ENCODE results near the gene TGFBRAP1.
"Not testable (repeated sequence)": the region's sequence is repeated elsewhere in the genome, so short reads cannot be mapped to it uniquely, and the experiment has no call there.

TGFBRAP1 gene

DNA sequence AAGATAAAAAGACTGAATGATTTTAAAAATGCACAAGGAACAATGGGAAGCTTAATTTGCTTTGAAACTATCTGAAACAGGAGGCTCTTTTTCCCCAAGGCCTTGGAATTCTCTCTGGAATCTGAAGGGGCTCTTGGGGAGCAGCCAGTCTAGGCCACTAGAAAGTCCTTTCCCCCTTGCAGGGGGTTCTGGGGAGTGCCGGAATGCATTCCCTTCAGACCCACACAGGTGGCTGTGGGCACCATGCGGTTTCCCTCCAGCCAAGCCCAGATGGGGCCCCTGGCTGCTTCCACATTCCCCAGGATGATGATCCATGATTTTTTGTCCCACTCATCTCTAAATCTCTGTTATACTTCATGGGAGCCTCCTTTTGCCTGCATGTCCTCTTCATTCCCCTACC is 77.3 kb downstream of the TGFBRAP1 start:
- no peak for DNase-seq
- intact Hi-C loops (cut with DNase I), result no loop called here

DNA sequence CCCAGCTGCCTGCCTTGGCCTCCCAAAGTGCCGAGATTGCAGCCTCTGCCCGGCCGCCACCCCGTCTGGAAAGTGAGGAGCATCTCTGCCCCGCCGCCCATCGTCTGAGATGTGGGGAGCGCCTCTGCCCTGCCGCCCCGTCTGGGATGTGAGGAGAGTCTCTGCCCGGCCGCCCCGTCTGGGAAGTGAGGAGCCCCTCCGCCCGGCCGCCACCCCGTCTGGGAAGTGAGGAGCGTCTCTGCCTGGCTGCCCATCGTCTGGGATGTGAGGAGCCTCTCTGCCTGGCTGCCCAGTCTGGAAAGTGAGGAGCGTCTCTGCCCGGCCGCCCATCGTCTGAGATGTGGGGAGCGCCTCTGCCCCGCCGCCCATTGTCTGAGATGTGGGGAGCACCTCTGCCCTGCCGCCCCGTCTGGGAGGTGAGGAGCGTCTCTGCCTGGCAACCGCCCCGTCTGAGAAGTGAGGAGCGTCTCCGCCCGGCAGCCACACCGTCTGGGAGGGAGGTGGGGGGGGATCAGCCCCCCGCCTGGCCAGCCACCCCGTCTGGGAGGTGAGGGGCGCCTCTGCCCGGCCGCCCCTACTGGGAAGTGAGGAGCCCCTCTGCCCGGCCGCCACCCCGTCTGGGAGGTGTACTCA is 78.4 kb downstream of the TGFBRAP1 start:
- DNase-seq; intact Hi-C loops (cut with DNase I): not testable (repeated sequence)

DNA sequence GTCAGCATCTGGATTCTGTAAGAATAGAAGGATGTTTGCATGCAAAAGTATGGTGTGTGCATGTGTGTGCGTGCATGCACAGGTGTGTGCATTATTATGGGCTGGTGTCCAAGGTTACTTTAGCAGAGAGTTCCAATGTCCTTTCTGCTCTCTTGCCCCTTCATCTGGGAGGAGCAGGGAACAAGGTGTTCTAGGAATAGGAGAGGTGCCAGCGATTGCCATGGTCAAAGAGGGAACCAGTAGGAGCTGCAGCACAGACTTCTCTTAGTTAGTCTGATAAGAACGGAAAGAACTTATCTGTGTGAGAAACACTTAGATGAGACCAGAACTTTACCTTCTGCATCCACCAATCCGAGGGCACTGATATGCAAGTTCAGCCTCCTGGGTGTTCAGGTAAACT is 79.6 kb downstream of the TGFBRAP1 start:
- DNase-seq, result no peak
- intact Hi-C loops (cut with DNase I), result no loop called here

DNA sequence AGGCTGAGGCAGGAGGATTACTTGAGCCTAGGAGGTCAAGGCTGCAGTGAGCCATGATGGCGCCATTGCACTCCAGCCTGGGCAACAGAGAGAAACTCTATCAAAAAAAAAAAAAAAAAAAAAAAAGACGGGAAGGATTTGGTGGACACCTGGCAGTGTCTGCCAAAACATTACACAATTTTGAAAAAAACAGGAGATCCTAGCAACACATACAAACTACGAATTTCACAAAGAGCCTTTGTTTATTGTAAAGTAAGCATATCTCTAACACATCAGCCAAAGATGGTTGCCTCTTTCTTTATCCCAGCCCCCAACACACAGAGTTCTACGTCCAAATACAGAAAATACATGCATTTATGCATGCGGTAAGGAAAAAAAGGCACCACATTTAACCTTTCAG is 80.4 kb downstream of the TGFBRAP1 start:
- intact Hi-C loops (cut with DNase I), result no loop called here
- DNase-seq, result no peak

DNA sequence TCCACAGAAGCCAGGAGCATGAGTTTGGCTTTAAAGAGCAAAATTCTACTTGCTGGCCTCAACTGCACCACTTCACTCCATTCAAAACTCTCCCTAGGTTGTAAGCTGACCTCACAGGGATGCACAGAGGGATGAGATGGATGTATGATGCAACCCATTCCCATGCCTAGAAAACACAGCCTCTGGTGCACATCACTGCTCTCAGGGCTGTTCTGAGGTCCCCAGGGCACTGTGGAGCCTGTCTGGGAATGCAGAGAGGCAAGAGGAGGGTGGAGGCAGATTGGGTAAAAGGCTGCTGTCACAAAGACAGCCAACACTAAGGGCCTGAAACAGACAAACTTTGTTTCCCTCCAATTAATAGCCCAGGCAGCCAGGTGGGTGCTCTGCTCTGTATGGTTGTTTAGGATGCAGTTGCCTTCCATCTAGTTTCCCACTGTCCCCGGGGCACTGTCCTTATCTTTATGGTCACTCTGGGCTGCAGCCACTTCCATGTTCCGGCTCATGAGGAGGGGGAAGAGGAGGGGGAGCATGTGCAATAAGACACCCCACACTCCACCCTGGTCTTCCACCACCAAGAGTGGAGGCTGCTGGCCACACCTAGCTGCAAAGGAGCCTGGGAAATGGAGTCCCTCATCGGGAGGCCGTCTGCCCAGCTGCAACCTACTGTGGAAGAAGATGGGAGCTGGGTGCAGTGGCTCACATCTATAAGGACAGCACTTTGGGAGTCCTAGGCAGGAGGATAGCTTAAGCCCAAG is 81.0 kb downstream of the TGFBRAP1 start:
- DNase-seq, result no peak
- intact Hi-C loops (cut with DNase I), result no loop called here

DNA sequence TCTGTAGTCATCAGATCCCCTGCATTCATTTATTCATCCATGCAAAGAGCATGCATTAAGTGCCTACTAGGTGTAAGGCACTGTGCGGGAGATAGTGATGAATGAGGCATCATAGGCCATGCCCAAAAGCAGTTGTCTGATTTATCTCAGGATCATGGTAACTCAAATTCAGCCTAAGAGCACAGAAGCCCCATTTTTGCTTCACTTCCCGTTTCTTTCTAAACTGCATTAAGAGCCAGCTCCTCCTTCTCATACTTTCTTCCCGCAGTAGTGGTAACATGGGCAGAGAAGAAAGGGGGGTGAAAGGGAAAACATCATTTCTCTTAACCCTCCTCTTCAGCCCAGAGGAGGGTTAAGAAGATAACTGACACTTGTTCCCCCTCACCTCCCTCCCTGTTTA is 85.1 kb downstream of the TGFBRAP1 start:
- DNase-seq, result no peak
- intact Hi-C loops (cut with DNase I), result no loop called here

DNA sequence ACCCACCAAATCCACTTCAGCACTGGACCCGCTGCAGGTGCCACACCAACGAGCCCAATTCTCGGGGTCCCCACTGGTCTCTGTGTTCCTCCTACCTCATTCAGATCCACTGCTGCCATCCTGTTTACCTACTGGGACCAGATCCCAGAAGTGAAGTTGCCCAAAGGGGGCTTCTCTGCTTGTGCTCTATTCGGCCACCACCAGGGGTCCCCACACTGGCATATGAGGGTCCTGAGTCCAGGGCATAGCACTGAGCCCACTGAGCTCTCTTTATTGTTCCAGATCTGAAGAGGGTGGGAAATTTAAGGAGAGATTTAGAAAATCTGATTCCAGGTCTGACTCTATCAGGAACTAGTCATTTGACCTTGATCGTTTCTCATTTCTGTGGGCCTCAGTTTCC is 85.6 kb downstream of the TGFBRAP1 start:
- intact Hi-C loops (cut with DNase I), result no loop called here
- no peak for DNase-seq

DNA sequence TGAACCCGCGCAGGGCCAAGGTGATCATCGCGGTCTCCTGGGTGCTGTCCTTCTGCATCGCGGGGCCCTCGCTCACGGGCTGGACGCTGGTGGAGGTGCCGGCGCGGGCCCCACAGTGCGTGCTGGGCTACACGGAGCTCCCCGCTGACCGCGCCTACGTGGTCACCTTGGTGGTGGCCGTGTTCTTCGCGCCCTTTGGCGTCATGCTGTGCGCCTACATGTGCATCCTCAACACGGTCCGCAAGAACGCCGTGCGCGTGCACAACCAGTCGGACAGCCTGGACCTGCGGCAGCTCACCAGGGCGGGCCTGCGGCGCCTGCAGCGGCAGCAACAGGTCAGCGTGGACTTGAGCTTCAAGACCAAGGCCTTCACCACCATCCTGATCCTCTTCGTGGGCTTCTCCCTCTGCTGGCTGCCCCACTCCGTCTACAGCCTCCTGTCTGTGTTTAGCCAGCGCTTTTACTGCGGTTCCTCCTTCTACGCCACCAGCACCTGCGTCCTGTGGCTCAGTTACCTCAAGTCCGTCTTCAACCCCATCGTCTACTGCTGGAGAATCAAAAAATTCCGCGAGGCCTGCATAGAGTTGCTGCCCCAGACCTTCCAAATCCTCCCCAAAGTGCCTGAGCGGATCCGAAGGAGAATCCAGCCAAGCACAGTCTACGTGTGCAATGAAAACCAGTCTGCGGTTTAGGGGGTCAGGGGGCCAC is 87.1 kb downstream of the TGFBRAP1 start:
- intact Hi-C loops (cut with DNase I), result no loop called here
- DNase-seq, result no peak

DNA sequence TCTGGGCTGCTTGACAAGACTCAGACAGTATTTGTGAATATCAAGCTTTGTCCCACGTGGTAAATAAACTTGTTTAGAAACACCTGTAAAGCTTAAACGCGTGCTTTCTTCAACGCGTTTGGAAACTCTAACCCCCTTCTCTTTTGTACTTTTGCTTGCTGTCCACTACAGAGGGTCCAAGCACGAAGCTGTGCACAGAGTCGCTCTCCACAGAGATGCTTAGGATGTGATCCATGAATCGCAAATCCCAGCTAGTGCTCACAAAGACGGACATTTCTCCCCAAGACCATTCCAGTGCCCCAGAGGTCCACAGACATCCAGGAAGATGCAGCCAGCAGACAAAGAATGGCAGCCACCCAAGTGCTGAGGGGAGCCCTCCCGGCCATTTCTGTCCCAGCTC is 88.1 kb downstream of the TGFBRAP1 start, which contains the start of gene GPR45:
TSS of gene GPR45 (plus strand) at position 301 of the 400 bp plus-strand sequence. CDS start 116 bp downstream, outside the sequence.
- DNase-seq, result no peak
- intact Hi-C loops (cut with DNase I), result no loop called here

DNA sequence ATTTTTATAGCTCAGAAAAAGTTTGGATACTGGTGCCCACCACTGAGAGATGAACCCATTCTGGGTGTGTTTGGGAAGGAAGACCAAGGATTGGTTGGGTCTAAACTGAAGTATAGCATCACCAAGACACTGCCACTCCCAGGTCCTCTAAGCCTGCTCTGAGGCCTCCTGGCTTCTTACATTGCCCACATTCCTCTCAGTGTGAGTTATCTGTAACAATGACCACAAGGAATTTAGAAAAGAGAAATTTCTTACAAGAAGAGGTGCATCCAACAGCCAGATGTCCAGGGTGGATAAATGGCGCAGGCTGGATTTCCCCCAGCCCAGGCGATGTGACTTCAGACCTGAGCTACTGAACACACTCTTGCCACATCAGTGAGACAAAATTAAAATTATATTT is 89.6 kb downstream of the TGFBRAP1 start:
- DNase-seq, result no peak
- intact Hi-C loops (cut with DNase I), result loop anchor here (5.0 kb wide), 1 partner anchor 128 kb away; no protein-coding TSS in a partner anchor

DNA sequence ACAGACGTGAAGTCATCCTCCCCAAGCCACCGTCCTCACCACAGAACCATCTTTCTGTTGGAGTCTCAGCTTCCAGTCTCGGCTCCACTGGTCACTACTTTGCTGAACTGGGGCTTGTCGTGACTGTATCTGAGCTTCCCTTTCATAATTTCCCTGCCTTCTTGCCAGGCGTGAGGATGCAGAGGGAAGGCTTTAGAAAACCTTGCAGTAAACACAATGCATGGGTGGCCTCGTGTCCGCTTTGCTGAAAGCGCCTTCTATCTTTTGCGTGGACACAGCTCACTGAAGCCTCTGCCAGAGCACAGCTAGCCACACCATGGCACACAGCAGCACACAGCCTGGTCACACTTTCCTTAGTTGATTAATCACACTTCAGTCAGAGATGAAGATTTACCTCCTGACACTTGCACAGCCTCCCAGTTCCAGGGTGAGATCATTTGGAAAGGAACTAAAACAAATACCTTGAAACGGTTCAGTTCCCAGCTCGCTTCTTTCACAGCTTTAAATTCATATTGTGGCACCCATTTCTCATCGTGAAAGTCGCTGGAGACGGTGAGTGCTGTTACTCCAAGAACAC is 90.8 kb downstream of the TGFBRAP1 start:
- intact Hi-C loops (cut with DNase I), result loop anchor here (5.0 kb wide), 1 partner anchor 126 kb away; no protein-coding TSS in a partner anchor

DNA sequence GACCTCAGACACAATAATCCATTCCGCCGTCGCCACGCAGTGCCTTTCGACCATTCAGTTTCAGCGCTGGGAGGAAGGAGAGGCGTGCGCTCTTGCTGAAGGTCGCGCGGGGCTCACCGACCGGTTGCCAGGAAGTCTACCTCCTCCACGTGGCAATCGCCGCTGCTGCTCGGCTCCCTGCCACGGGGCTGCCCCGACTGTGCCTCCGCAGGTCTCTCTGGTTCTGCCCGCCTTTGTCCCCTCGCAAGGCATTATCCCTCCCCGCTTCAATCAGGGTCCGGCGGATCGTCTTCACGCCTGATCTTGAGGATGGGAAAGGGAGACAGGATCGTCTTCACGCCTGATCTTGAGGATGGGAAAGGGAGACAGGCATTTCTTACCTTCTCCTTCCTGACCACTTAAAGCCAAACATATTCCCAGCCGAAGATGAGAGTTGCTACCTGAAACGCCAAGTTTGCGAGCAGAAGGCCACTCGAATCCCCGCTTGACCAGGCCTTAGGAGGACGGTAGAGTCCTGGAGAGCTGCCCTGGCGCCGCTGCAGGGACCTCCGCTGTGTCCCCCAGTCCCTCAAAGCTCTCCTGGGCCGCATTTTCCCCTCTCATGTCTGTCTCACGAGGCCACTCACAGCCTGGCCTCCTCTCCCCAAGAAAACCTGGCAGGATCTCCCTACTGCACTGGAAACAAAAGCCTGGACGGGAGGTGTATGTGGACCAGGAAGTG is 92.3 kb downstream of the TGFBRAP1 start:
- DNase-seq, result no peak
- intact Hi-C loops (cut with DNase I), result loop anchor here (5.0 kb wide), 1 partner anchor 125 kb away; no protein-coding TSS in a partner anchor

More for the DNA sequence above, 90.8 kb downstream of the TGFBRAP1 start:
- DNase-seq, result no peak

DNA sequence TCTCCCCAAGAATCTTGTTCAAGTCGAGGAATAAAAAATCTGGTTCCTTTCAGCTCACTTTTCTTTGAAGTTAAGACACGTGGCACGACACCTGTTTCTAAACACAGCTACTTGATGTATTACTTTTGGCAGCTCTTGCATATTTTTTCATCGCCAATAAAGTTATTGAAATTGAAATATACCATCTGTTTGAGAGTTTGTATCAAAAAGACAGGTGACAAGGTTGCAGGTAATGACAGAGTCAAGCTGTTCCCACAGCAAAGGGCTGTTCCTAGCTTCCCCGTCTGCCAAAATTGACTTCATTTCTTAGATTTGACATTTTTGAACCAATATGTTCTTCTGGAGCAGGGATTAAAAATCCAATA is 93.5 kb downstream of the TGFBRAP1 start:
- intact Hi-C loops (cut with DNase I), result loop anchor here (5.0 kb wide), 1 partner anchor 124 kb away; no protein-coding TSS in a partner anchor
- no peak for DNase-seq

DNA sequence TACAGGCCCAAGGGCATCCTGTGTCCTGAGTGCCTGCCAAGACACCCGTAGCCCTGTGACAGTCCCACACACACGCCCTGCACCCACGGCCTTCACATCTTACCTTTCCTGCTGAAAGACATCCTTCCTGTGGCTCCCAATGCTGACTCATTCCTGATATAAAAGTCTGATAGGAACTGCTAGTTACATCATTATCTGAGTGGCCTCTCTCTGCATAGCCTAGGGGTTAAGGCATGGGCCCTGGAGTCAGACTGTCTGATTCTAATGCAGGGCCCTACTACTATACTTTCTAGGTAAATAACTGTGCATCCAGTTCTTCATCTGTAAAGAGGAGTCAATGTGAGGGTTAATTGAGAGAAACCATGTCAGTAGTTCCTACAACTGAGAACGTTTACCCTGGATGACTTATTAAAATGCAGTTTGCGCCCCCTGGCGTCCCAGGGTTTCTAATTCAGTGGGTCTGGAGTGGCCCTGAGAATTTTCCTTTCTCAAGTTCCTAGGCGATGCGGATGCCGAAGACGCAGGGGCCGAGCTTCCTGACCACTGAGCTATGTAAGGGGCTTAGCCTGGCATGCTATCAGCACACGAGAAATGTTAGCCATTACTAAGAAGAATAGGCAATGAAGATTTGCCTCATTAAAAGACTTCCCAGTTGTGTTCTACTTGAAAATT is 94.0 kb downstream of the TGFBRAP1 start:
- intact Hi-C loops (cut with DNase I), result loop anchor here (5.0 kb wide), 1 partner anchor 123 kb away; no protein-coding TSS in a partner anchor

DNA sequence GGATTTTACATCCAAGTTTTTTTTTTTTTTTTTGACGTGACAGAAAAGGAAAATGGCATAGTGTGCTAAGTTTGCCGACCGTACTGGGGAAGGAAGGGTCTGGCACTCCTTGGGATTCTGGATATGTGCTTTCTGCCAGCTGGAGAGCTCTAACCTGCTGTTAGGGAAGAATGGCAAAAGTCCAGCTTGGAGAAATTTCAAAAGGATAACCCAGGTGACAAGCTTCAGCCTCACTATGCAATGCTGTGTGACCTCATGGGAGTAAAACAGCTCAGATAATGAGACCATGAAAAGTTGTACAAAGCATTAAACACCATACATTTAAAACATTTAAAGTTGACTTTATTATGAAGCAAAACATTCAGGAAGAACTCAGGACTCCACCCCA is 98.3 kb downstream of the TGFBRAP1 start:
- intact Hi-C loops (cut with DNase I), result no loop called here
- peak in 2 of 42 donors; percentile 1 to 28 for DNase-seq

More for the DNA sequence above, 94.0 kb downstream of the TGFBRAP1 start:
- DNase-seq, result peak; percentile 63 to 91 (median 84)

DNA sequence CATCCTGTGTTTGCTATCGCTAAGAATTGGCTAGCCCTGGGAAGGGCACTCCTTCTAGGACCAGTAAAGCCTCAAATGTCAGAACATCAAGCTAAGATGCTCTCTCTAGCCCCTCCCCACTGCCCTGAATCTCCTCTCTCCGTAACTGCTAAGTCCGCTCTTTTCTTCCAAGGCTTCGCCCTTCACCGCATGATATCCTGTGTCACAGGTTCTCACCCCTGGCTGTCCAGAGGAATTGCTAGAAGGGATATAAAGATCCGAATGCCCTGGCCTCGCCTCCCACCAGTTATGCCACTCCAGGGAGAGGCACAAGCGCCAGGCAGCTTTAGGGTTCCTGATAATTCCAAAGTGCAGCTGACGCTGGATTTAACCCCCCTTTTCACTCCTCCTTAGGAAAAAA is 105.1 kb downstream of the TGFBRAP1 start:
- intact Hi-C loops (cut with DNase I), result no loop called here
- peak in 2 of 42 donors; percentile 0 to 12 for DNase-seq

DNA sequence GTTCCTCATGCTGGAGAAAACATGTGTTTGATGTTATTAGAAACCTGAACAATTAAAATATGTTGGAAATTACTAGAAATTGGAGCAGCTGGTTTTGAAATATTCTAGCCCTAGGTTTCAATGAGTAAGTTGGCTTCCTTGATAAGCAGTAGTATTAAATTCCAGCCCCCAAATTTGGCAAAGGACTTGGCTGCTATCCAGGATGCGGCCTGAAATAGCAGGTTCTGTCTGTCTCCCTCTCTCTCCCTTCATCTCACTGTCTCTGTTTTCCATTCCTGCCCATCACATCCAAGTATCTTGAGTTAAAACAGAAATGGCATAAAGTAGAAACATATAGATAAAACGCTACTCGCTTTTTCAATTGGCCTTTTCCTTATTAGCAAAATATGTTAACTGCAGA is 108.9 kb downstream of the TGFBRAP1 start:
- no peak for DNase-seq
- intact Hi-C loops (cut with DNase I), result no loop called here

DNA sequence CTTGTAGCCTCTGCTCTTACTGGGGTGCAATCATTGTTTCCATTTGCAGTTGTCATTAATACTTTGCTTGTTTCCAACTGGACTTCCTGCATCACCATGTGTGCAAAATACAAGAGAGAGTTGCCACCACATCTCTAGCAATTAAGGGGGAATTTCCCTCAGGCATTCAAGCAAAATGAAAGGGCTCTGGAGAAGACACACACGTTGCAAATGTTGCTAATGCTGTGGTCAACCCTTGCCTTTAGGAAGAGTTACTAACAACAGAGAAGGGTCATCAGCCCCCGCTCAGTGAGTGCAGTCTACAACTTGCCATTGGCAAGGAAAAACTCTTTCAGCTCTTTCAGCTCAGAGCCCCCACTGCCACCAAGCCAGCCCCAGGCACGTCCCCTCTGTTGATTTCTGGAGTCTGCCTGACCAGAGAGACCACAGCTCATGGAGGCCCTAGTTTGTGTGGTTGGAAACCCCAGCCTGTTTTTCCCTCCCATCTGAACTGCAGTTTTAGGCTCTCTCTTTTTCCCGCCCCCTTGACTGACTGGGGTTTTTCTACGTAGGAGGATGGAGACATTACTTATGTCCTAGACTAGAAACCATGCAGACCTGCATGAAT is 113.8 kb downstream of the TGFBRAP1 start:
- no peak for DNase-seq
- intact Hi-C loops (cut with DNase I), result no loop called here

Measured in head of caudate nucleus (tissue), 42 donors.